ENCODE measurements around the gene CAPRIN1.

DNA sequence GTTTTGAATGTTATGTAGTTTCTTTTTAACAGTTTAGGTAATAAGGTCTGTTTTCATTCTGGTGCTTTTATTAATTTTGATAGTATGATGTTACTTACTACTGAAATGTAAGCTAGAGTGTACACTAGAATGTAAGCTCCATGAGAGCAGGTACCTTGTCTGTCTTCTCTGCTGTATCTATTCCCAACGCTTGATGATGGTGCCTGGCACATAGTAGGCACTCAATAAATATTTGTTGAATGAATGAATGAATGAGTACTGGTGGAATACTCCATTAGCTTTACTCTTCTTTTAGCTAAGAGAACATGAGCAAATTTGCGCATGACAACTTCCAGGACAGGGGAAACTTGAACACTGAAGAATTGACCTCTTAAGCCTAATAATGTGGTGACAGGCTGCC is 47.3 kb downstream of the CAPRIN1 start:
- TF ChIP-seq, protein P1, sequence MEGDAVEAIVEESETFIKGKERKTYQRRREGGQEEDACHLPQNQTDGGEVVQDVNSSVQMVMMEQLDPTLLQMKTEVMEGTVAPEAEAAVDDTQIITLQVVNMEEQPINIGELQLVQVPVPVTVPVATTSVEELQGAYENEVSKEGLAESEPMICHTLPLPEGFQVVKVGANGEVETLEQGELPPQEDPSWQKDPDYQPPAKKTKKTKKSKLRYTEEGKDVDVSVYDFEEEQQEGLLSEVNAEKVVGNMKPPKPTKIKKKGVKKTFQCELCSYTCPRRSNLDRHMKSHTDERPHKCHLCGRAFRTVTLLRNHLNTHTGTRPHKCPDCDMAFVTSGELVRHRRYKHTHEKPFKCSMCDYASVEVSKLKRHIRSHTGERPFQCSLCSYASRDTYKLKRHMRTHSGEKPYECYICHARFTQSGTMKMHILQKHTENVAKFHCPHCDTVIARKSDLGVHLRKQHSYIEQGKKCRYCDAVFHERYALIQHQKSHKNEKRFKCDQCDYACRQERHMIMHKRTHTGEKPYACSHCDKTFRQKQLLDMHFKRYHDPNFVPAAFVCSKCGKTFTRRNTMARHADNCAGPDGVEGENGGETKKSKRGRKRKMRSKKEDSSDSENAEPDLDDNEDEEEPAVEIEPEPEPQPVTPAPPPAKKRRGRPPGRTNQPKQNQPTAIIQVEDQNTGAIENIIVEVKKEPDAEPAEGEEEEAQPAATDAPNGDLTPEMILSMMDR (optimal IDR thresholded peaks at IDR 0.05 in 1 of 3, IDR thresholded peaks at IDR 0.05 in 1 of 3, conservative IDR thresholded peaks at IDR 0.05 in 1 of 3; ENCODE audit: extremely low read depth in 1 of 3, insufficient read depth in 2 of 3, low read length in 3 of 3): no peak
- no peak for TF ChIP-seq EZH2 (IDR thresholded peaks at IDR 0.05; ENCODE audit: low read length)
